ENCODE results near the gene FCRLA.
A peak's percentile ranks its signal among the peaks of the same experiment; 100 is the strongest.
"Not testable (repeated sequence)": the region's sequence is repeated elsewhere in the genome, so short reads cannot be mapped to it uniquely, and the experiment has no call there.

The FCRLA gene

DNA sequence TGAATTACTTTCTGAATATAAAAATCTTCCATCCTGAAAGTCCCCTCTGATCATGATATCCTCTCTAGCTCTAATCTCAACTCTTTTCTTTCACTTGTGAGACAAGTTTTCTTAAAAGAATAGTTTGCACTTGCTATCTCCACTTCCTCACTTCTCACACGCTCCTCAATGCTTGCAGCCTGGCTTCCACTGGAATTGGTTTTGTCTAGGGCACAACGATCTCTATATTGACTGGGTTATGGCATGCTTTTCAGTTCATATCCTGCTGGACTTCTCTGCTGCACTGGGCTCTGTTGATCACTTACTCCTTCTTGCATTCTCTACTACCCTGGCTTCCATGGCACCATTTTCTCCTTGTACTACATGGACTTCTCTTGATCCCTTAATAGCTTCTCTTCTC lies 474 bp downstream of the FCRLA start:
- DNase-seq, result no peak

- DNase-seq, result no peak
These were observed 2.3 kb downstream of the FCRLA start for GRCh38 chr1:161709373-161709772.

- peak; percentile 13 for DNase-seq
These were observed 3.5 kb downstream of the FCRLA start for GRCh38 chr1:161710560-161710959.

- no peak for DNase-seq
These were observed 11.7 kb downstream of the FCRLA start for GRCh38 chr1:161718559-161719324.

GRCh38 chr1:161719325-161719611 lies 12.2 kb downstream of the FCRLA start:
- DNase-seq, result no peak

DNA sequence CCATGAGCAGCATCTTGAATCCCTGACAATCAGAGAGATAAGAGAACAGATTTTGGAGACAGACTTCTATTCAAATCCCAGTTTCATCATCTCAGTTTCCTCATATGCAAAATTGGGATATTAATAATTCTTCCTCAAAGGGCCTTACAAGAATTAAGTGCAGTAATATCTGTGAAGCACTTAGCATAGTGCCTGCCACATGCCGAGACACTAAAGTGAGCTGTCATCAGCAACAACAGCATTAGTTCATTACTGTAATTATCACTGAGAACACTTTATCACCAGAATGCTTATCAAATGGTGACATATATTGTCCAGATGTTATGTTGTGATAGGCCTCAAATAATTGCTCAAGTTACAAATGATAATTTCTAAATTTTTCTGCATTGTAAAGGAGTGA lies 13.4 kb downstream of the FCRLA start:
- DNase-seq, result no peak

GRCh38 chr1:161720956-161721737 lies 14.1 kb downstream of the FCRLA start, which contains the start of gene FCRLB:
TSS of gene FCRLB (plus strand) at chr1:161721544. CDS start at chr1:161722673, 1,129 bp downstream.
- no peak for DNase-seq

- no peak for DNase-seq
These were observed 14.8 kb downstream of the FCRLA start for GRCh38 chr1:161721738-161722343.

DNA sequence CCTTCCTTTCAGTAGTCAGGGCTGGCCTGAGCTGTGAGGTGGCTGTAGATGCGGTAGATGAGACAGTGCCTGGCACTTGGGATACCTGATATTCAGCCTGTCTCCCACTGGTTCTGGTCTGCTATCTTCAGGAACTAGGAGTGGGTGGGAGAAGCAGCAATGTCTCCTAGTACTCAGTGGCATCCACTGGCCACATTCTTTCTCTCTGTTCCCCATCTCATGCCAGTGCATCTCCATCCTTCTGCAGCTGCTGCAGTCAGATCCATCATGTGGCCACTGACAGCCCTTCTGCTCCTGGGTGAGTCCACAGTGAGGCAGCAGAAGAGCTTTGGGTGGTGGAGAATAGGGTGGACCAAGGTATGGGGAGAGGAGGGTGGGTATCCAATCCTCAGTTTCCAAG lies 15.4 kb downstream of the FCRLA start:
- no peak for DNase-seq

- DNase-seq, result peak; percentile 55
These were observed 16.6 kb downstream of the FCRLA start for GRCh38 chr1:161723459-161724141.

GRCh38 chr1:161725258-161725907 lies 18.4 kb downstream of the FCRLA start:
- DNase-seq, result not testable (repeated sequence)

- DNase-seq, result peak; percentile 81
These were observed 19.0 kb downstream of the FCRLA start for GRCh38 chr1:161725908-161726472.

- peak; percentile 89 for DNase-seq
These were observed 19.6 kb downstream of the FCRLA start for GRCh38 chr1:161726473-161727255.

GRCh38 chr1:161727256-161727924 lies 20.4 kb downstream of the FCRLA start:
- DNase-seq, result peak; percentile 36

GRCh38 chr1:161728376-161729226 lies 21.6 kb downstream of the FCRLA start:
- DNase-seq, result no peak

DNA sequence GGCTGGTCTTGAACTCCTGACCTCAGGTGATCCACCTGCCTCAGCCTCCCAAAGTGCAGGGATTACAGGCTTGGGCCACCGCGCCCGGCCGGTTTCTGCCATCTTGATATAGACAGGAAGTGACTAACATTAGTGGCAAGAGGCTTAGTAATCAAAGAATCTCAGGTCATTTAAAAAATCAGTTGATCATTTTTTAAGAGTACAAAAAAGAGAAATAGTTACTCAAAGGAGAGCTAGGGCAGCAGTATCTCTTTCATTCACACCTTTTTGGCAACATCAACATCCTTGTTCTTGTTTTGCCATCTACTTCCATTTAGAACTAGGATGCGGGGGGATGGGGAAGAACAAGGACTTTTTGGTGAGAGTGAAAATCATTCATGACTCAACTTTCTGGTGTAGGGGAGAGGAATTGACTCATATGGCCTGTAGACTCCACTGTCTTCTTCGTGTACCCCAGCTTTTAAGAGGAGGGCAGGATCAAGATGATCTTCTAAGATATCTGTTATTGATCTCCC lies 23.1 kb downstream of the FCRLA start:
- no peak for DNase-seq

DNA sequence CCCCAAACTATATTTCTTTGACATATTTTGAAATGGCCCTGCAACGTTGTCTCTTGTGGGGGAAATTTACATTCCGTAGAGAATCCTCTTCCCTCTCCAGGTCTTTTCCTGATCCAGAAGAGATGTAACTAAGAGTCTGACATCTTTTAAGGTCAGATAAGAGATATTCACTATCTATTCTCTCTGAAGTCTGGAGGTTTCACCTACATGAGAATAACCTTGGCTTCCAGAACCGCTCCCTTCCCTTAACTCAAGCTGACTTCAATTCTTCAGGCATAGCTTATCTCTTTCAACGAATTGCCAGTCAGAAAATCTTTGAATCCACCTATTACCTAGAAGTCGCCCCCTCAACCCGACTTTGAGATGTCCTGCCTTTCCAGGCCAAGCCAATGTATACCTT lies 24.2 kb downstream of the FCRLA start:
- no peak for DNase-seq

- DNase-seq, result no peak
These were observed 25.1 kb downstream of the FCRLA start for GRCh38 chr1:161731981-161732718.

DNA sequence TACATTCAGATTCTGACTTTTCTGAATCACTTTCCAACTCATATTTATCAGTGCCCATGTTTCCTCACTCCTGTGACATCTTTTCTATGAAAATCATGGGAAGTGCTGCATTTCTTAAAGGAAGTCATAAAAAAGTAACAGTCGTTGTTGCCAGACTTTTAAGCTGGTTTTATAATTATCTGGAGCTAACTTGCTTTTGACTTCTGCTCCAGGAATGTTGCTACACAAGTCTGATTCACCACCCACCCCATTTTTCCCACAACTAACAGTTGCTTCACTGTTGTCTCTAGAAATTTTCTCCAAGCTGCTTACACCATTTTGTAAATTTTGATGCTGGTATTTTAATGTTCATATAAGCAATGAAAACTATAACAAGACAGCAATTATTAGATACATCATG lies 26.5 kb downstream of the FCRLA start:
- no peak for DNase-seq

All from DMS53 (cell line).